ENCODE data around the gene MYL2.

Gene MYL2

DNA sequence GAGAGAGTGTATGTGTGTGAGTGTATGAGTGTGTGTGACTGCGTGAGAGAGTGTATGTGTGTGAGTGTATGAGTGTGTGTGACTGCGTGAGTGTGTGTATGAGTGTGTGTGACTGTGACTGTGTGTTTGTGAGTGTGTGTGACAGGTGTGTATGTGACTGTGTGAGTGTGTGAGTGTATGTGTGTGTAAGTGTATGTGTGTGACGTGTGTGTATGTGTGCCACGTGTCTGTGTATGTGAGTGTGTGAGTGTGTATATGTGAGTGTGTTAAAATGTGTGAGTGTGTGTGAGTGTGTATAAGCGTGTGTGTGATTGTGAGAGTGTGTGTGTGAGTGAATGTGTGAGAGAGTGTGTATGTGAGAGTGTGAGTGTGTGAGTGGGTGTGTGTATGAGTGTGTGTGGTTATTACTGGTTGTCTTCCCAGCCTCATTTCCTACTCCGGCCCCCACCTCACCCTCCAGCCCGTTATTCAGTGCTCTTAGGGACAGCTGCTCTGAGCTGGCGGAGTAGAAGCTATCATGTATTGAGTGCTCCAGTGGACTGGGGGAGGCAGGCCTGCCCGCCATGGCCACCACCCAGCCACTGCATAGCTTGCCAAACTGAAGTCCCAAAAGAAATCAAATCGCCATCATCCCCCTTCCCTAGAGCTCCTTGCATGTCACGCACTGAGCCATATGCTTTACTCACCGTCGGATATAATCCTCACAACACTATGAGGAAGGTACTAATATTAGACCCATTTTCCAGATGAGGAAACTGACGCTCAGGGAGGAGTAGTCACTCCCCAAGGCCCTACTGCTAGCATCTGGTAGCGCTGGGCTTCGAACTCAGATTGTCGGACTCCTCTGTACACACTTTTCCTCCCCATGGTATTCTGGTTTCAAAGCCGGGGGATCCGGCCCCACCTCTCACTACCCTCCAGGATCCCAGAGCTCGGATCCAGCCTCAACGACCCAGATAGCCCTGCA, 10.3 kb upstream of the MYL2 start:
- DNase-seq (ENCODE audit: low spot score): no peak
- POLR2A ChIA-PET (ENCODE audit: low non-redundant PET): no interaction called here
- H3K27ac ChIP-seq: peak overlapping the region; percentile 38
- CTCF ChIA-PET: interaction anchor here (0.6 kb wide), 1 partner anchor 755 kb away, joined by 3 read pairs; no protein-coding TSS in a partner anchor
- TF ChIP-seq, protein P1, sequence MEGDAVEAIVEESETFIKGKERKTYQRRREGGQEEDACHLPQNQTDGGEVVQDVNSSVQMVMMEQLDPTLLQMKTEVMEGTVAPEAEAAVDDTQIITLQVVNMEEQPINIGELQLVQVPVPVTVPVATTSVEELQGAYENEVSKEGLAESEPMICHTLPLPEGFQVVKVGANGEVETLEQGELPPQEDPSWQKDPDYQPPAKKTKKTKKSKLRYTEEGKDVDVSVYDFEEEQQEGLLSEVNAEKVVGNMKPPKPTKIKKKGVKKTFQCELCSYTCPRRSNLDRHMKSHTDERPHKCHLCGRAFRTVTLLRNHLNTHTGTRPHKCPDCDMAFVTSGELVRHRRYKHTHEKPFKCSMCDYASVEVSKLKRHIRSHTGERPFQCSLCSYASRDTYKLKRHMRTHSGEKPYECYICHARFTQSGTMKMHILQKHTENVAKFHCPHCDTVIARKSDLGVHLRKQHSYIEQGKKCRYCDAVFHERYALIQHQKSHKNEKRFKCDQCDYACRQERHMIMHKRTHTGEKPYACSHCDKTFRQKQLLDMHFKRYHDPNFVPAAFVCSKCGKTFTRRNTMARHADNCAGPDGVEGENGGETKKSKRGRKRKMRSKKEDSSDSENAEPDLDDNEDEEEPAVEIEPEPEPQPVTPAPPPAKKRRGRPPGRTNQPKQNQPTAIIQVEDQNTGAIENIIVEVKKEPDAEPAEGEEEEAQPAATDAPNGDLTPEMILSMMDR (conservative IDR thresholded peaks at IDR 0.05; ENCODE audit: low read depth): no peak

DNA sequence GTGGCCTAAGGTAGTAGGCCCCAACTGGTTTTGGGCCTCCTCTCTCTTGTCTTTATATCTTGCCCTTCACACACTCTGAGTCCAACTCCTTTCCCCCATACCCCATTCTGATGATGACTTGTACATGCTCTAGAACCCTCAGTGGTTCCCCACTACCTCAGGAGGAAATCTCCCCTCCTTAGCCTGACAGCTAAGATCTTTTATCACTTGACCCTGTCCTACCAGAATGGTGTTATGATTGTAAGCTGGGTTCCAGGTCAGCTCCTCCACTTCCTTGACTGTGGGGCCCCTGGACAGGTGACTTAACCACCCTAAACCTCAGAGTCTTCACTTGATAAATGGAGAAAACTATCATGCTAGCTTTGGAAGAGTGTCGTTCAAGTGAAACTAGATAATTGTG, 9.4 kb upstream of the MYL2 start:
- DNase-seq (ENCODE audit: low spot score): no peak
- no peak overlapping the region for H3K27ac ChIP-seq
- ChIA-PET CTCF (interaction anchor here (0.6 kb wide), 1 partner anchor 755 kb away, joined by 3 read pairs; no protein-coding TSS in a partner anchor), POLR2A (ENCODE audit: low non-redundant PET) (no interaction called here)
- TF ChIP-seq, protein P1 (conservative IDR thresholded peaks at IDR 0.05; ENCODE audit: low read depth): no peak

DNA sequence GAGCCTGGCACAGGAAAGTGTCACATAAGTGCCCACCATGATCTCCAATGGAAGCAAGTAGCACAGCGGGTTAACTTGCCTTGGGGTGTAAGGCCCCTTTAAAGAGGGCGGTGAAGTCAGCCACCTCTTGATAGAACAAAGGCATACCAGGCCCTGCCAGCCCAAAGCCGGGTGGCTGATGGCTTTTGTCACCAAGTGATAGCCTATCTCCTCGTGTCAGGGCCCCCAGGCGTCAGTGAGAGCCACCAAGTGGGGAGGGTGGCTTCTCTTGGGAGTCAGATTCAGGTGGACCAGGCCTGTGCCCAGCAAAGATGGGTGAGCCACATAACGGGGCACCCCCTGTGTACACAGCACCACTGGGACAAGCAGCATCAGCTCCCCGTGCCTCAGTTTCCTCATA, 8.3 kb upstream of the MYL2 start:
- TF ChIP-seq, protein P1 (conservative IDR thresholded peaks at IDR 0.05; ENCODE audit: low read depth): no peak
- POLR2A ChIA-PET (ENCODE audit: low non-redundant PET): no interaction called here
- DNase-seq (ENCODE audit: low spot score): no peak
- CTCF ChIA-PET: no interaction called here
- no peak overlapping the region for H3K27ac ChIP-seq

- POLR2A ChIA-PET (ENCODE audit: low non-redundant PET): no interaction called here
- no peak overlapping the region for H3K27ac ChIP-seq
- DNase-seq (ENCODE audit: low spot score): no peak
- TF ChIP-seq, protein P1 (conservative IDR thresholded peaks at IDR 0.05; ENCODE audit: low read depth): no peak
- CTCF ChIA-PET: interaction anchor here (0.6 kb wide), 2 partner anchors 96 to 272 kb away, joined by 4 to 5 read pairs; no protein-coding TSS in a partner anchor
Measured at GRCh38 chr12:110927546-110927945, 7.2 kb upstream of the MYL2 start.

- TF ChIP-seq, protein P1 (conservative IDR thresholded peaks at IDR 0.05; ENCODE audit: low read depth): no peak
- POLR2A ChIA-PET (ENCODE audit: low non-redundant PET): no interaction called here
- no peak for DNase-seq (ENCODE audit: low spot score)
- CTCF ChIA-PET: interaction anchor here (1.2 kb wide), 1 partner anchor 14 kb away, joined by 3 read pairs; no protein-coding TSS in a partner anchor
- no peak overlapping the region for H3K27ac ChIP-seq
Measured at GRCh38 chr12:110923692-110924334, 3.4 kb upstream of the MYL2 start.

GRCh38 chr12:110923192-110923591, 2.8 kb upstream of the MYL2 start:
- no peak for DNase-seq (ENCODE audit: low spot score)
- CTCF ChIA-PET: interaction anchor here (1.2 kb wide), 1 partner anchor 14 kb away, joined by 3 read pairs; no protein-coding TSS in a partner anchor
- TF ChIP-seq, protein P1 (conservative IDR thresholded peaks at IDR 0.05; ENCODE audit: low read depth): no peak
- POLR2A ChIA-PET (ENCODE audit: low non-redundant PET): no interaction called here
- no peak overlapping the region for H3K27ac ChIP-seq

Data from RWPE1 (cell line).